Left lung (tissue), 10 donors: Measurements from ENCODE around the gene PLEKHA7. TPM values are rescaled to one million over a fixed set of nuclear protein-coding genes. Genes with fewer than 3 reads are reported as not detected.

Experiments used
- ATAC-seq: fragments of 200-7000 bp; cut with Tn5 transposase; one replicate; pipeline ENCODE4 v1.9.1; 2020; ENCODE audit warnings: moderate library complexity
- DNase-seq, 4 donors: peaks; one replicate each; pipeline ENCODE4 v3.0.0-alpha.2; 2013 to 2020
- H3K27ac ChIP-seq, 2 donors: fragments of 200-600 bp; sonication (generic) in 1 of 2; one replicate each; pipeline versions ENCODE4 v1.5.0 to v1.8.0; 2020 to 2021
- H3K27me3 ChIP-seq, 2 donors: fragments of 200-600 bp; sonication (generic) in 1 of 2; one replicate each; pipeline versions ENCODE4 v1.5.0 to v1.8.0; 2020 to 2021
- H3K36me3 ChIP-seq, 2 donors: fragments of 200-600 bp; sonication (generic) in 1 of 2; one replicate each; pipeline versions ENCODE4 v1.5.0 to v1.8.0; 2020 to 2021
- H3K4me1 ChIP-seq, 2 donors: fragments of 200-600 bp; one replicate each; pipeline ENCODE4 v1.8.0; 2021
- H3K4me3 ChIP-seq, 2 donors: fragments of 200-600 bp; sonication (generic) in 1 of 2; one replicate each; pipeline versions ENCODE4 v1.5.0 to v1.8.0; 2020 to 2021; ENCODE audit warnings: mild to moderate bottlenecking in 1 of 2
- H3K9me3 ChIP-seq, 2 donors: fragments of 200-600 bp; sonication (generic) in 1 of 2; one replicate each; pipeline versions ENCODE4 v1.5.0 to v1.8.0; 2020 to 2021
- CTCF ChIP-seq, 2 donors: fragments of 200-600 bp; sonication (generic) in 1 of 2; IDR thresholded peaks; one replicate each; pipeline versions ENCODE4 v1.5.0 to v1.8.0; 2021; ENCODE audit warnings: antibody characterized with exemption in 2 of 2
- intact Hi-C, 2 donors: fragments of 100-400 bp; cut with DNase I; formaldehyde crosslinking; loops; one replicate each; pipeline versions ENCODE4 v1.11.2 to v1.14.2; 2022
- polyA plus RNA-seq, 6 donors: library from polyadenylated mRNA; unstranded; fragments of 120-200 nt; gene quantifications; one replicate each; pipeline ENCODE4 v1.2.1, GENCODE V29; 2013; ENCODE audit not compliant: insufficient read length in 6 of 6
- total RNA-seq, 2 donors: library from RNA; stranded (reverse); fragmentation: NEBNext Ultra II Directional; extraction: Animal tissue kit (Norgen Biotek cat#: 25700); gene quantifications; one replicate each; pipeline ENCODE4 v1.2.1, GENCODE V29; 2021
- donor health status: DM: no; HTN: yes; CAD: no.
- donor health status: DM: no; HTN: no; CAD: no.

The PLEKHA7 gene
- total and polyA plus RNA-seq, 8 donors = 24.4 to 33.7 (median 29.6) TPM

- DNase-seq (no peak), ATAC-seq (no peak)
- intact Hi-C loops = no loop called here
- Histone ChIP-seq H3K4me3 (no peak overlapping the region), H3K4me1 (no peaks in the 10 kb centered on the region), H3K27ac (no peak overlapping the region), H3K27me3 (no peaks in the 10 kb centered on the region), H3K9me3 (no peaks in the 10 kb centered on the region), H3K36me3 (no peaks in the 10 kb centered on the region)
- no peak for TF ChIP-seq CTCF (IDR thresholded peaks at IDR 0.05)
Measured at GRCh38 chr11:16767957-16768356, 246.3 kb downstream of the PLEKHA7 start.

- no peak for ATAC-seq
- Histone ChIP-seq H3K36me3 (no peaks in the 10 kb centered on the region), H3K27me3 (no peaks in the 10 kb centered on the region), H3K4me3 (no peak overlapping the region), H3K27ac (no peak overlapping the region), H3K9me3 (no peaks in the 10 kb centered on the region), H3K4me1 (no peaks in the 10 kb centered on the region)
- no peak for TF ChIP-seq CTCF (IDR thresholded peaks at IDR 0.05)
- intact Hi-C loops = no loop called here
- DNase-seq = no peak
Measured at GRCh38 chr11:16767137-16767536, 247.1 kb downstream of the PLEKHA7 start.

- ATAC-seq = no peak
- Histone ChIP-seq H3K27ac (no peak overlapping the region), H3K9me3 (no peaks in the 10 kb centered on the region), H3K4me1 (peaks cover 0 to 3% of the 10 kb centered on the region in 2 donors), H3K36me3 (no peaks in the 10 kb centered on the region), H3K27me3 (no peaks in the 10 kb centered on the region), H3K4me3 (no peak overlapping the region)
- intact Hi-C loops = no loop called here
- no peak for TF ChIP-seq CTCF (IDR thresholded peaks at IDR 0.05)
- no peak for DNase-seq
Measured at GRCh38 chr11:16764888-16765287, 249.3 kb downstream of the PLEKHA7 start.

GRCh38 chr11:16763746-16764145 is 250.5 kb downstream of the PLEKHA7 start:
- H3K4me3 ChIP-seq = no peak overlapping the region
- H3K4me1 ChIP-seq = peaks cover 0 to 5% of the 10 kb centered on the region in 2 donors
- H3K27me3 ChIP-seq = no peaks in the 10 kb centered on the region
- DNase-seq (no peak), ATAC-seq (no peak)
- peaks cover 0 to 2% of the 10 kb centered on the region in 2 donors for H3K36me3 ChIP-seq
- H3K27ac ChIP-seq = no peak overlapping the region
- intact Hi-C loops = no loop called here
- no peaks in the 10 kb centered on the region for H3K9me3 ChIP-seq
- TF ChIP-seq CTCF (IDR thresholded peaks at IDR 0.05) = no peak

- H3K4me3 ChIP-seq = no peak overlapping the region
- intact Hi-C loops = no loop called here
- H3K27ac ChIP-seq = peak overlapping the region in 1 of 2 donors; percentile 9
- DNase-seq (no peak), ATAC-seq (no peak)
- peaks cover 3 to 38% of the 10 kb centered on the region in 2 donors for H3K36me3 ChIP-seq
- H3K9me3 ChIP-seq = no peaks in the 10 kb centered on the region
- H3K27me3 ChIP-seq = no peaks in the 10 kb centered on the region
- no peak for TF ChIP-seq CTCF (IDR thresholded peaks at IDR 0.05)
- H3K4me1 ChIP-seq = peaks cover 0 to 5% of the 10 kb centered on the region in 2 donors
Measured at GRCh38 chr11:16759857-16760508, 254.2 kb downstream of the PLEKHA7 start.
